ENCODE data around the gene SPOCD1. TPM values are rescaled to one million over a fixed set of nuclear protein-coding genes. Genes with fewer than 3 reads are reported as not detected.
A peak's percentile ranks its signal among the peaks of the same experiment; 100 is the strongest.

SPOCD1 gene
- total RNA-seq, 1 experiment from 2014 or later = 10.2 TPM

GRCh38 chr1:31767225-31767624, 48.6 kb downstream of the SPOCD1 start:
- CTCF ChIA-PET = no interaction called here
- H3K4me3 ChIP-seq = no peak overlapping the region

DNA sequence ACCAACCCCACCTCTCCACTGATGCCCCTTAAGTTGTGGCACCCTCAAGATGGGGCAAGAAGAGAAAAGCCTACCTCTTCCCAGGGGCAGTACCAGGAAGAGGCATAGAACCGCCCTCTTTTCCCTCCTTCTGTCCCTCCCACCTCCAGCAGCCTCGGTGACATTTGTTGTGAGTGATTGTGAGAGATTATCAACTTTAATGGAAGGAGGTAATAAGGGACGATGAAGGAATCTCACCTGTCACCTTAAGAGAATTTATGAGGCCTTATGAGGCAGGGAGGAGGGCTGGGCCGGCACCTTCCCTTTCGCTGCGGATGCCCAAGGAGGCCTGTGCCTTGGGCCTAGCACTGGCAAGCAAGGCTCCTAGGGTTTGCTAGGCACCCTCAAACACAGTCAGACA, 50.3 kb downstream of the SPOCD1 start:
- H3F3A ChIP-seq (ENCODE audit: insufficient read depth, low read depth) = peaks cover 32% of the 10 kb centered on the region
- CTCF ChIA-PET = no interaction called here
- H3K9me3 ChIP-seq (ENCODE audit: insufficient read depth, low read depth) = no peaks in the 10 kb centered on the region
- peaks cover 25% of the 10 kb centered on the region for H3K4me1 ChIP-seq (replicated peaks; ENCODE audit: insufficient read depth)
- H3K9me2 ChIP-seq (ENCODE audit: insufficient read depth) = no peaks in the 10 kb centered on the region
- no peak overlapping the region for H3K4me3 ChIP-seq
- POLR2A ChIA-PET (ENCODE audit: unreplicated experiment) = no interaction called here
- BruUV-seq (replicated peaks) = no TSS peak
- no peaks in the 10 kb centered on the region for H3K36me3 ChIP-seq (ENCODE audit: low read depth)
- no peaks in the 10 kb centered on the region for H4K20me1 ChIP-seq (ENCODE audit: insufficient read depth)
- intact Hi-C loops (cut with micrococcal nuclease; ENCODE audit: unreplicated experiment) = no loop called here
- no peak for DNase-seq
- H2AFZ ChIP-seq = no peak overlapping the region
- TF ChIP-seq EZH2 (IDR thresholded peaks at IDR 0.05; ENCODE audit: low read depth) (no peak), CTCF (conservative IDR thresholded peaks at IDR 0.05) (no peak; the same call in none of the 2 replicates)
- no peaks in the 10 kb centered on the region for H3K79me2 ChIP-seq (ENCODE audit: low read depth)
- H3K4me2 ChIP-seq = no peak overlapping the region
- peaks cover 5% of the 10 kb centered on the region; the same call in 1 of the 2 replicates for H3K27me3 ChIP-seq (ENCODE audit: insufficient read depth, low read depth)
- H3K27ac ChIP-seq = no peak overlapping the region

More at GRCh38 chr1:31767225-31767624, 48.6 kb downstream of the SPOCD1 start:
- intact Hi-C loops (cut with micrococcal nuclease; ENCODE audit: unreplicated experiment) = no loop called here
- H3K27ac ChIP-seq = no peak overlapping the region
- POLR2A ChIA-PET (ENCODE audit: unreplicated experiment) = no interaction called here
- no peak for DNase-seq
- H3K9me3 ChIP-seq (ENCODE audit: insufficient read depth, low read depth) = no peaks in the 10 kb centered on the region
- no peak overlapping the region for H3K4me2 ChIP-seq
- H3F3A ChIP-seq (ENCODE audit: insufficient read depth, low read depth) = peaks cover 23% of the 10 kb centered on the region
- H3K4me1 ChIP-seq (replicated peaks; ENCODE audit: insufficient read depth) = peaks cover 12% of the 10 kb centered on the region
- H3K36me3 ChIP-seq (ENCODE audit: low read depth) = no peaks in the 10 kb centered on the region
- no TSS peak for BruUV-seq (replicated peaks)
- no peaks in the 10 kb centered on the region for H3K9me2 ChIP-seq (ENCODE audit: insufficient read depth)
- peaks cover 5% of the 10 kb centered on the region; the same call in 1 of the 2 replicates for H3K27me3 ChIP-seq (ENCODE audit: insufficient read depth, low read depth)
- no peaks in the 10 kb centered on the region for H4K20me1 ChIP-seq (ENCODE audit: insufficient read depth)
- TF ChIP-seq CTCF (conservative IDR thresholded peaks at IDR 0.05) = no peak
- no peak for TF ChIP-seq EZH2 (IDR thresholded peaks at IDR 0.05; ENCODE audit: low read depth)
- no peak overlapping the region for H2AFZ ChIP-seq
- no peaks in the 10 kb centered on the region for H3K79me2 ChIP-seq (ENCODE audit: low read depth)

GRCh38 chr1:31765041-31765467, 50.8 kb downstream of the SPOCD1 start:
- POLR2A ChIA-PET (ENCODE audit: unreplicated experiment) = no interaction called here
- DNase-seq = peak in 1 of 2 experiments; percentile 34
- H3K4me3 ChIP-seq = no peak overlapping the region

More at GRCh38 chr1:31765041-31765467, 50.8 kb downstream of the SPOCD1 start:
- intact Hi-C loops (cut with micrococcal nuclease; ENCODE audit: unreplicated experiment) = no loop called here
- BruUV-seq (replicated peaks) = no TSS peak
- H4K20me1 ChIP-seq (ENCODE audit: insufficient read depth) = no peaks in the 10 kb centered on the region
- no peak overlapping the region for H3K27ac ChIP-seq
- no peaks in the 10 kb centered on the region for H3K9me2 ChIP-seq (ENCODE audit: insufficient read depth)
- peak; percentile 66 for TF ChIP-seq CTCF (conservative IDR thresholded peaks at IDR 0.05)
- TF ChIP-seq EZH2 (IDR thresholded peaks at IDR 0.05; ENCODE audit: low read depth) = no peak
- H2AFZ ChIP-seq = no peak overlapping the region
- H3K27me3 ChIP-seq (ENCODE audit: insufficient read depth, low read depth) = peaks cover 5% of the 10 kb centered on the region; the same call in 1 of the 2 replicates
- no peaks in the 10 kb centered on the region for H3K9me3 ChIP-seq (ENCODE audit: insufficient read depth, low read depth)
- peak overlapping the region; percentile 73 for H3K4me2 ChIP-seq
- no peaks in the 10 kb centered on the region for H3K36me3 ChIP-seq (ENCODE audit: low read depth)
- peaks cover 32% of the 10 kb centered on the region for H3F3A ChIP-seq (ENCODE audit: insufficient read depth, low read depth)
- H3K79me2 ChIP-seq (ENCODE audit: low read depth) = no peaks in the 10 kb centered on the region
- H3K4me1 ChIP-seq (replicated peaks; ENCODE audit: insufficient read depth) = peaks cover 28% of the 10 kb centered on the region
- CTCF ChIA-PET = no interaction called here
